GM12873 (cell line): ENCODE data around the gene FA2H.

Experiments
- TF ChIP-seq, protein P1 (sequence below): IDR thresholded peaks from 2 replicates; pipeline ENCODE4 v1.5.1; 2012; ENCODE audit warnings: low read depth, mild to moderate bottlenecking, moderate library complexity, low read length, control low read depth; ENCODE audit not compliant: insufficient read depth; ENCODE audit errors: missing control alignments

The FA2H gene

DNA sequence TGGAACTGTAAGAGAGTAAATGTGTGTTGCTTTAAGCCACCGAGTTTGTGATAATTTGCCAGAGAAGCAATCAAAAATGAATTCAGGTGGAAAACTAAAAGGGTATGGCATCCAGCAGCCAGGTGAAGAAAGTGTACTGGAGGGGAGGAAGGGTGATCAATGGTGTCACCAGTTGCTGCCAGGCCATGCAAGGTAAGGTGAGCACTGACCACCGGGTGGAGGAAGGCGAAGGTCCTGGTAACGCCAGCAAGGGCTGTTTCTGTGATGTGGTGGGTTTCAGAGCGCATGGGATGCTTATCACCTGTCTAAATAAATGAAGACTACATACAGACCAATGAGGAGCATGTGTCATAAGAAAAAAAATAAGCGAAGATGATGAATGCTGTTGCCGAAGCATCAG lies 6.9 kb downstream of the FA2H start:
- TF ChIP-seq, protein P1, sequence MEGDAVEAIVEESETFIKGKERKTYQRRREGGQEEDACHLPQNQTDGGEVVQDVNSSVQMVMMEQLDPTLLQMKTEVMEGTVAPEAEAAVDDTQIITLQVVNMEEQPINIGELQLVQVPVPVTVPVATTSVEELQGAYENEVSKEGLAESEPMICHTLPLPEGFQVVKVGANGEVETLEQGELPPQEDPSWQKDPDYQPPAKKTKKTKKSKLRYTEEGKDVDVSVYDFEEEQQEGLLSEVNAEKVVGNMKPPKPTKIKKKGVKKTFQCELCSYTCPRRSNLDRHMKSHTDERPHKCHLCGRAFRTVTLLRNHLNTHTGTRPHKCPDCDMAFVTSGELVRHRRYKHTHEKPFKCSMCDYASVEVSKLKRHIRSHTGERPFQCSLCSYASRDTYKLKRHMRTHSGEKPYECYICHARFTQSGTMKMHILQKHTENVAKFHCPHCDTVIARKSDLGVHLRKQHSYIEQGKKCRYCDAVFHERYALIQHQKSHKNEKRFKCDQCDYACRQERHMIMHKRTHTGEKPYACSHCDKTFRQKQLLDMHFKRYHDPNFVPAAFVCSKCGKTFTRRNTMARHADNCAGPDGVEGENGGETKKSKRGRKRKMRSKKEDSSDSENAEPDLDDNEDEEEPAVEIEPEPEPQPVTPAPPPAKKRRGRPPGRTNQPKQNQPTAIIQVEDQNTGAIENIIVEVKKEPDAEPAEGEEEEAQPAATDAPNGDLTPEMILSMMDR, result no peak

DNA sequence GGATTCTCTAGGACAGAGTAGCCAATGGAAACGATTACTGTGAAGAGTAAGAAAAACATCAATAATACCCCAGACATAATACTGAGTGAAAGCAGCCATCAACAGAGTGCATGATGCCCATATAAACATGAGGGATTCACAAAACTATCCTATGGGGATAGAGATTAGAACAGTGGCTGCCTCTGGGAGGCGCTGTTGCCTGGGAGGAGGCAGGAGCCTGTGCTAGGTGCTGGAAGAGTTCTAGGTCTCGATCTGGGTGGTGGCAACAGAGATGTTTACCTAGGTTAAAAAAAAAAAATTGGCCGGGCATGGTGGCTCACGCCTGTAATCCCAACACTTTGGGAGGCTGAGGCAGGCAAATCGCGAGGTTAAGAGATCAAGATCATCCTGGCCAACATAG lies 7.9 kb downstream of the FA2H start:
- TF ChIP-seq, protein P1, result peak; percentile 61

DNA sequence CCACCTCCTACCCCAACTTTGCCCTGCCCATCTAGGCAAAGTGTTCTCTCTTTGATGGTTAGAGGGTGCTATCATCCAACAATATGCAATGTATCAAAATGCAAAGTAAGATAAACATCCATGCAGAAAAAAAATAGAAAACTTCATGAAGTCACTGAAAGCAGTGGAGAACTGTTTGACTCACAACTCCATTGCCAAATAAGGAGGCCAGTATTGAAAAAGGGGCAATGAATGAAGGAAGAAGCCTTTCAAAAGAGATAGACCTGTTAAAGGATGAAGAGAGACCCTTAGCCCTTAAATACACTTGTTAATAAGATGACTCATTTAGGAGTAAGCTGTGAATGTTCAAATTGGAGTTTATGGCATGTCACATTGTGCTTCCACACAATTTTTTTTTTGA lies 13.0 kb downstream of the FA2H start:
- TF ChIP-seq, protein P1, result no peak

GRCh38 chr16:74760007-74760767 lies 14.4 kb downstream of the FA2H start:
- TF ChIP-seq, protein P1, result no peak

DNA sequence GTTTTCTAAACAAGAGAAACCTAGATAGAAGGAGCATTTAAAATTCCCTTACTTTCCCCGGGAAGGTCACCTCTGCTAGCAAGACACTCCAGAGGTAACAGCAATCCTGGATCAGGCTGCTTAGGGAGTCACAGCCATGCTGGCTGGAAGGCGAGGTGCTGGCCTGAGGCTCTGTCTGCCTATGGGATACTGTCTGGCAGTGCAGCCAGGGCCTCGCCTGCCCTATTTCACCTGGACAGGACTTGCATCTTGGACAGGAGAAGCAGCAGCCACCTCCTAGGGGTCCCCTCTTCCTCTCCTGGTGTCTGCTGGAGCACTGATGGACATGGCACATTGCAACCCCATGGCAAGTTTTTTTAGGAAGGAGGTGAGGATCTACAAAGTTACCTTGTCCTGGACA lies 15.1 kb downstream of the FA2H start:
- TF ChIP-seq, protein P1, result no peak

DNA sequence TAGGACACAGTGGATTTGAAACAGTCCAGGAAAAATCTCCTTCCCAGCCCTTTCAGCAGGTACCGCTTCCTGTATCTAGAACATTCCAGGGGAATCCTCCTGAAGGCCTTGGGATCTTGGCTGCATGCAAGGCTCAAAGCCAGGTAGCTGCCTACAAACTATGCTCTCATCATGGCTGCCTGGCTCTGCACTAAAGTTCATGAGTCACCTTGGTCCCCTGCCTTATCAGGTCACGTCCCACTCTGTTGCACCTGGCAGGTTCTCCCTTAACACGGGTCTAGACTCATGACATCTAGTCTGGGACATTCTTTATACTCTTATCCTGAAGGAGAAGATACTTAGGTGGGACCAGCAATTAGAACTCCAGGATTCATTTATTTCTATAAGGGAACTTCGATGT lies 15.8 kb downstream of the FA2H start:
- TF ChIP-seq, protein P1, result no peak

DNA sequence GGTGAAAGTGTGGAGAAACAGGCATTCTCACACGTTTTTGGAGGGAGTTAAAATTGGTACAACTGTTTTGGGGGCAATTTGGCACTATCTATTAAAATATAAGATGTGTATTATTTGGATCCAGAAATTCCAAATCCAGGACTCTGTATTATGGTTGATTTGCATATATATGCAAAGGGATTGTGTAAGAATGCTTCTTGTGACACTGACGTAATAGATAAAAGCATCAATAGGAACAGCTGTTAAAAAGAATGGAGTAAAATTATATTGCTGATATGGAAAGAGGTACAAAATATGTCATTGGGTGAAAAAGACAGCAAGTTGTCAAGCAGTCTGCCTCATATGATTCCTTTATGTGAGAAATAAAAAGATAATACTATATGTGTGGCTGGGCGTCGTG lies 17.3 kb downstream of the FA2H start:
- TF ChIP-seq, protein P1, result no peak
